GM19193 (cell line): ENCODE measurements around the gene AKT1.

Source experiments
- POLR2A ChIP-seq: IDR thresholded peaks from 4 replicates; pipeline ENCODE4 v1.6.1; 2011; ENCODE audit not compliant: insufficient read depth, insufficient read length; ENCODE audit errors: extremely low read depth

AKT1 gene

GRCh38 chr14:104766256-104766862 is 29.2 kb downstream of the AKT1 start:
- TF ChIP-seq POLR2A, result no peak

DNA sequence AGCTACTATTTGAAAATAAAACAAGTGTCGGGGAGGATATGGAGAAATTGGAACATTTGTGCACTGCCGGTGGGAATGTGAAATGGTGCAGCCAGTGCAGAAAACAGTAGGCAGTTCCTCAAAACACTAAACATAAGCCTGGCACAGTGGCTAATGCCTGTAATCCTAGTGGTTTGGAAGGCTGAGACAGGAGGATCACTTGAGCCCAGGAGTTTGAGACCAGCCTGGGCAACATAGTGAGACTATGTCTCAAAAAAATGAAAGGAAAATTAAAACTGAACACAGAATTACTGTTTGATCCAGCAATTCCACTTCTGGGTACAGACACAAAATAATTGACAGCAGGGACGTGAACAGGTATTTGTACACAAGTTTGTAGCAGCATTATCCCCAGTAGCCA is 30.0 kb downstream of the AKT1 start:
- no peak for TF ChIP-seq POLR2A

DNA sequence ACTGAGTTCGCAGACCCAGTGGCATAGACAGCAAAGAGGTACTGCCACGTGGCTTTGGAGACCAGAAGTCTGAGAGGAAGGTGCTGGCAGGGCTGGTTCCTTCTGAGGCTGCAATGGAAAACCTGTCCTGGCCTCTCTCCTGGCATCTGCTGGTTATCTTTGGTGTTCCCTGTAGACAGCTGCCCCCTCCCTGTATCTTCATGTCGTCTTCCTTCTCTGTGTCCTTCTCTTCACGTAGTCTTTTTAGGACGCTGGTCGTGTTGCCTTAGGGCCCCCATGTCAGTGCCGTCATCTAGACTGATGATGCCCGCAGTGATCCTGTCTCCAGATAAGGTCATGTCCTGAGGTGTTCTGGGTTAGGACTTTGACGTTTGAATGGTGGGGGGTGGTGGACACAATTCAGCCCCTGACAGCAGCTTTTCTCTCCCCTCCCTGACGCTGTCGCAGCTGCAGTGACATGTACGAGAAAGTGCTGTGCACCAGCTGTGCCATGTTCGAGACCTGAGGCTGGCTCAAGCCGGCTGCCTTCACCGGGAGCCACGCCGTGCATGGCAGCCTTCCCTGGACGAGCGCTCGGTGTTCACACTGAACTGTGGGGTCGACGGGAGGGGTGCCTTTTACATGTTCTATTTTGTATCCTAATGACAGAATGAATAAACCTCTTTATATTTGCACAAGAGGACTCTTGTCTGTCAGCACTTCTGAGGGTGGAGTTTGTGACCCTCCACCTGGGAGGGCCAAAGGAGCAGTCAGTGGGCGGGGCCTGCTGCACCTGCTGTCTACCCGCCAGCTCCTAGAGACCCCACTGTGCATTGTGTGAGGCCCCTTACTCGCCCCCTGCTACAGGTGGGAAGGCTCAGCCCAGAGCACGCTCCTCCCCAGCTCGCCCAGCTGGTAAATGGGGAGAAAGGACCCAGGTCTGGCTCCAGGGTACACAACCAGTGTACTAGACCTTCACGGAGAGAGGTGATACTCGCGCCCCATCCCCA is 36.3 kb downstream of the AKT1 start:
- TF ChIP-seq POLR2A, result no peak

GRCh38 chr14:104757681-104758392 is 37.7 kb downstream of the AKT1 start:
- no peak for TF ChIP-seq POLR2A

GRCh38 chr14:104757238-104757585 is 38.3 kb downstream of the AKT1 start:
- TF ChIP-seq POLR2A, result no peak

- TF ChIP-seq POLR2A, result no peak
Measured at GRCh38 chr14:104756477-104757237, 38.9 kb downstream of the AKT1 start.

- no peak for TF ChIP-seq POLR2A
Measured at GRCh38 chr14:104755621-104756020, 39.9 kb downstream of the AKT1 start.

DNA sequence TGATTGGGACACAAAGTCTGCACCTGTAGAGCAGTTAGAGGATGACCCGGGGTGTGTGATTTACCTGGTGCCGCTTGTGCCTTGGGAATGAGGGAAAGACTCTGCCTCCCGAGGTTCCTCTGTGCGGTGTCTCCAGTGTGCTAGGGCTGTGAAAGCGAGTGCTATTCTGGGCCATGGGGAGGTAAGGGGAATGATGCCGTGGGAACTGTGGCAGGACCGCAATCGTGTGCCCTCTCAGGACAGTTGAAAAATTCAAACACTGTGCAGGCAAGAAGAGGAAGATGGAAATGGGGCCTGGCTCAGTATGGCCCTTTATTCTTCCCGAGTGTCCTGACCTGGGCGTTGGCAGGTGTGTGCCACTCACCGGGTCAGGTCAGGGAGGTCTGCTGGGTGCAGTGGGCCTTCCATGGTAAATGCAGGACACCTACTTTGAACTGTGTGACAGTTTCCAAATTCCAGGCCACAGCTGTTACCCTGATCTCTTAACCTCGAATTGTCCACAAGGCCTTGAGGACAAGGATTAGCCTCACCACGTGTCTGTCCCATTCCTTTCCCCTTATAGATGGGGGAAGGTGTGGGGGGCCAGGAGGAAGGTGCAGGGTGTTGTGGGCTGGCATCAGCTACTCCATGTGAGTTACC is 41.2 kb downstream of the AKT1 start:
- no peak for TF ChIP-seq POLR2A

DNA sequence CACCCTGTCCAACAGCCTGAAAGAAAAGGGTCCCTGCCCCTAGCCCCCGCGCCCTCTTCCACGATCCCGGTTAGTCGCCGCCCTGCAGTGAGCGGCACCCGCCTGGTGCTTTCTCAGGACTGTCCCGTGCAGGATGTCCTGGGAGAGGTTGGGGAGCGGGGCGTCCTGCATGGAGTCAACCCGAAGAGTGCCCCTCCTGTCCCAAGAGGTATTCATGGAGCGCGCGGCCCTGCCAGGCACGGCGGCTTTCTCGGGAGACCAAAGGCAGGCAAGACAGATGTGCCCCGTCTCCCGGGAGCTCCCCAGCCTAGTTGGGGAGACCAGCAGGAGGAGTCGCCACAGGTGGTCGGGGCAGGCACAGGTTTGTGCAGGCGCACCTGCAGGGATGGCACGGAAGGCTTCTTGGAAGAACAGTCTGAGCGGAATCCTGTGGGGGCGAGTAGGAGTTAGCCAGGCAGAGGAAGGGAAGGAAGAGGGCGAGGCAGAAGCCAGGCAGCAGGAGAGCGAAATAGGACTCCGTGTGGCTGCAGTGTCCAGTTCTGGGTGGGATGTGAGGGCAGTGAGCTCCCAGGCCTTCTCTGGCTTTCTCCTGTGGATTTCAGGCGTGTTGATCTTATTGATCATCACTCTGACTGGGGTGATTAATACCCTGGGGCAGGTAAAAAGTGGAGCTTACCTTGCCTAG is 41.9 kb downstream of the AKT1 start:
- no peak for TF ChIP-seq POLR2A

- peak; percentile 76 for TF ChIP-seq POLR2A
Measured at GRCh38 chr14:104752735-104753527, 42.6 kb downstream of the AKT1 start, which contains the start of gene SIVA1. Gene SIVA1, plus strand, starts transcription at chr14:104753147. Its CDS starts 55 bp downstream, at chr14:104753202.

- peak; percentile 37 for TF ChIP-seq POLR2A
Measured at GRCh38 chr14:104752423-104752734, 43.2 kb downstream of the AKT1 start.

DNA sequence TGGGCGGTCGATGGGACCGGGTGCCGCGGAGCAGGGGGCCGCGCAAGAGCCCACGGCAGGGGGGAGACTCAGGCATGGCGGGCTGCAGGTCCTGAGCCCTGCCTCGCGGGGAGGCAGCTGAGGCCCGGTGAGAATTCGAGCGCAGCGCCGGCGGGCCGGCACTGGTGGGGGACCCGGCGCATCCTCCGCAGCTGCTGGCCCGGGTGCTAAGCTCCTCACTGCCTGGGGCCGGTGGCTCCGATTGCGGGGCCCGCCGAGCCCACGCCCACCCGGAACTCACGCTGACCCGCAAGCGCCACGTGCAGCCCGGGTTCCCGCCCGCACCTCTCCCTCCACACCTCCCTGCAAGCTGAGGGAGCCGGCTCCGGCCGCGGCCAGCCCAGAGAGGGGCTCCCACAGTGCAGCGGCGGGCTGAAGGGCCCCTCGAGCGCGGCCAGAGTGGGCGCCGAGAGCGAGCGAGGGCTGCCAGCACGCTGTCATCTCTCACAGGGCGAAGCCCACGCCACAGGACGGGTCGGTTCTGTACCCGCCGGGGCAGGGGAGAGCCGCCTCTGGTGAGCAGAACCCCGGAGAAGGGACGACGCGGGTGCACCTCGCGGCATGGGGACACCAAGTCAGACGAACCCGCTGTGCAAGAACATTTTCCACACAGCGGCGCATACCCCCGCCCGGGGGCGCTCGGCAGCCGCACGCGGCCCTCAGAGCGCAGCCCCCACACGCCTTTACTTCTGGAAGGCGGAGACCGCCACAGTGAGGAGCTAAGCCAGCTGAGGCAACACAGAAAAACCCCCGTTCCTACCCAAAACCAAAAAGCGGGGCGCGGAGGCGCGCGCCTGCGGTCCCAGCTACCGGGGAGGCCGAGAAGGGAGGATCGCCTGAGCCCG is 43.8 kb downstream of the AKT1 start:
- no peak for TF ChIP-seq POLR2A
